Adrenal gland (tissue), 5 donors: ENCODE data around the gene TST.

Experiments used
- POLR2A ChIP-seq, 2 donors: fragments of 450-650 bp; IDR thresholded peaks; one replicate each; pipeline ENCODE4 v1.6.1; 2017; ENCODE audit warnings: antibody characterized with exemption in 2 of 2, mild to moderate bottlenecking in 2 of 2, moderate library complexity in 1 of 2
- TF ChIP-seq, protein P1 (sequence below), 6 experiments: fragments of 450-650 bp in 4 of 6; fragments of 200-600 bp in 2 of 6; sonication (generic) in 1 of 6; IDR thresholded peaks; 1 replicate in 5 of 6; 2 replicates in 1 of 6; pipeline versions ENCODE4 v1.5.1 to v1.8.0; 2016 to 2021; ENCODE audit warnings: antibody characterized with exemption in 6 of 6, mild to moderate bottlenecking in 2 of 6, moderate library complexity in 1 of 6
- donor health status: DM: no; HTN: no; CAD: no.

DNA sequence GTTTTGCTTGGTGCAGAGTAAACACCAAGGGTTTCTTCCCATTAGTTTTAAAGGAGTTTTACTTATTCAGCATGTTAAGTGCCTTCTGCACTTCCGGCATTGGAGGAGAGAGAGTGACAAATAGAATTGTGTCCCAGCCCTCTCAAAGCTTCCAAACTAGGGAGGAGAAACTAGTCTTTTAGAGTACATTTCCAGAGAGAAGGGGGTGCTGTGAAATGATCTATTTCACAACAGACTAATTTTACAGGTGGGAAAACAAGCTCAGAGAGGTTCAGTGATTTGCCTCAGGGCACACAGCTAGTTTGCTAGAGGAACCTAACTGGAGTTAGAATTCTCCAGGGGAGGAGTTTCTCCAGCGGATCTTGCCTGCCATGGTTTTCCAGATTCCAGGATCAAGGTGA, 12.9 kb upstream of the TST start:
- TF ChIP-seq, protein P1, sequence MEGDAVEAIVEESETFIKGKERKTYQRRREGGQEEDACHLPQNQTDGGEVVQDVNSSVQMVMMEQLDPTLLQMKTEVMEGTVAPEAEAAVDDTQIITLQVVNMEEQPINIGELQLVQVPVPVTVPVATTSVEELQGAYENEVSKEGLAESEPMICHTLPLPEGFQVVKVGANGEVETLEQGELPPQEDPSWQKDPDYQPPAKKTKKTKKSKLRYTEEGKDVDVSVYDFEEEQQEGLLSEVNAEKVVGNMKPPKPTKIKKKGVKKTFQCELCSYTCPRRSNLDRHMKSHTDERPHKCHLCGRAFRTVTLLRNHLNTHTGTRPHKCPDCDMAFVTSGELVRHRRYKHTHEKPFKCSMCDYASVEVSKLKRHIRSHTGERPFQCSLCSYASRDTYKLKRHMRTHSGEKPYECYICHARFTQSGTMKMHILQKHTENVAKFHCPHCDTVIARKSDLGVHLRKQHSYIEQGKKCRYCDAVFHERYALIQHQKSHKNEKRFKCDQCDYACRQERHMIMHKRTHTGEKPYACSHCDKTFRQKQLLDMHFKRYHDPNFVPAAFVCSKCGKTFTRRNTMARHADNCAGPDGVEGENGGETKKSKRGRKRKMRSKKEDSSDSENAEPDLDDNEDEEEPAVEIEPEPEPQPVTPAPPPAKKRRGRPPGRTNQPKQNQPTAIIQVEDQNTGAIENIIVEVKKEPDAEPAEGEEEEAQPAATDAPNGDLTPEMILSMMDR (IDR thresholded peaks at IDR 0.05) = no peak
- no peak for TF ChIP-seq POLR2A (IDR thresholded peaks at IDR 0.05)
